SKM-1 treated with dmso at 0.1 percent for 144 hours (cell line): ENCODE results near the gene TTC28.

ENCODE experiments used
- DNase-seq: peaks from one replicate; lab custom pipeline; 2025; ENCODE audit not compliant: unreplicated experiment; lab: John Stamatoyannopoulos, UW

Gene TTC28

DNA sequence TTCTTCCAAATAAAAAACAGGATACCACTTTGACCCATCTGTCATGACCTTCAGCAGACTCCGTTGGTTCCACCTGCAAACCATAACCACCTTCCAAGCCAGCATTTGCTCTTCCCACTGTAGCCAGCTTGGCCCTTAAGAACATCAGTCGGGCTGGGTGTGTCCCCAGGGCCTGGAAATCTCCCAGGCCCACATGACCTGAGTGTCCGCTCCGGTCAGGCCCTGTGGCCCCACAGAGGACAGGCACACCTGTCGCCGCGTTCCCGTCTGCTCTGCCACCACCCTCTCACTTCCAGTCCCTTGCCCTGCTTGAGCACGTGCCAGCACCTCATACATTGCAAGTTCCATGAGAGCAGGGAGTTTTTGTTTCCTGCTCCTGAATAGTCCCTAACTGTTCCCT lies 694.9 kb downstream of the TTC28 start:
- DNase-seq: no peak

DNA sequence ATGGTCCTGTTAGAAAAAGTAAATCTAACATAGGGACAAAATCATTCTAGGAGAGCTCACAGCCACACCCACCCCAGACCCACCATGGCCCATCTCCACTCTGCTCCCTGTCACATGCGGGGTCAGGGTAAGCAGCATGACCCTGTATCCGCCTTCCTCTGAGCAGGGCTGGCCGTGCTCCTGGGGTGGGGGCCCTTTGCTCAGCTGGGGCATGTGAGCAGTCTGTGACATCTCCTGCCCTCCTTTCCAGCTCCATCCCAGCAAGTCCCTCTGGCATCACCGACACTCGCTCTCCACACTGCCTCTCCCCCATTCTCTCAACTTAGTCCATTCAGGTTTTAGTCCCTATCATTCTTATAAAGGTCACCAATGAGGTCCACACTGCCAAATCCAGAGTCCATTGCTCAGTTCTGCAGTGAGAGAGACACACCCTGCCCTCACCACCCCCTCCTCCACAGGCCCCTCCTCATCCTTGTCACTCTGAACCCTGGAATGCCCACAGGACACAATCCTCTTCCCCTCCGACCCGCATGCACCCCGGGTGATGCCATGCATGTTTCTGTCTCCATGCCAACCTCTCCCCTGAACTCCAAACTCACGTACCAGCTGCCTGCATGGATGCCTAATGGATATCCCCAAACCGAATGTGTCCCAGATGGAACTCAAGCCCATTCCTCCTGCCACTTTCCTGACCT lies 695.5 kb downstream of the TTC28 start:
- no peak for DNase-seq

DNA sequence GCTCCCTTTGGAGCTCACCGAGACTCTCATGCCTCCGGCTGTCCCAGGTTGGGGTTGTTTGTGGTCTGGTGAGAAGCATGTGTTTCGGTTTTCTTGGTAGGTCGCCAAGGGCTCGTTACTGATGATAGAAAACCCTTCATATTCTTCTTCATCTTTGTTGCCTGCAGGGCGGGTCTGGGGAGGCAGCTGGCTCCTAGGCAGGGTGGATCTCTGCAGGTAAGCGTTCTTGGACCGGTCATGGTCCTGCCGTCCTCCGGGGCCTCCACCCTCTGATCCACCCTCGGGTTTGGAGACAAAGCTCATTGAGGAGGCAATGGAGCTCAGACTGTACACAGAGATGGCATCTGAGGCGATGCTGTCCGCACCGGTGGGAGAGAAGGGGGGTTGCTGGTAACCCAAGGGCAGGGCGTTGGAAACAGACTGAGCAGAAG lies 696.3 kb downstream of the TTC28 start:
- no peak for DNase-seq

DNA sequence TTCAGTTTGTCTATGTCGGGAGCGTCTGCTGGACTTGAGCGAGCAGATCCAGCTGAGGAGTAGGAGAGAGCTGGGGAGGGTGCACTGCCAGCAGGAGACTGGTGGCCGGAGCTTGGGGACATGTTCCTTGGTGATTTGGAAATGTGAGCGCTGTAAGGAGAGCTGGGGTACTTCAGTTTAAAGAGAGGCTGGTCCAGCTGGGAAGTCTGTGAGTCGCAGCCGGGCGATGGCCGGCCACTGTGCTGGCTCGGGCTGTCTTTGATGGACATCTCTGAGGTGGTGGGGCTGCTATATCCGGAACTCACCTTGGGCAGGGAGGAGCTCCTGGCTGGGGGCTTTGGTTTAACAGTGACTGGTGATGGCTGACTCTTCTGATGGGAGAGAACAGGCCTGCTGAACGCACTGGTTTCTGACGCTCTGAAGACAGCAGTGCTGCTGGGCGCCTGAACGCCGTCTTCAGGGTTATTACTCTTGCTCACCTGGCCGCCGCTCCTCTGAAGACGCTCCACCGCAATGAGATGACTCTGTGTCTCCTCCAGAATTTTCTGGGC lies 696.9 kb downstream of the TTC28 start:
- no peak for DNase-seq

DNA sequence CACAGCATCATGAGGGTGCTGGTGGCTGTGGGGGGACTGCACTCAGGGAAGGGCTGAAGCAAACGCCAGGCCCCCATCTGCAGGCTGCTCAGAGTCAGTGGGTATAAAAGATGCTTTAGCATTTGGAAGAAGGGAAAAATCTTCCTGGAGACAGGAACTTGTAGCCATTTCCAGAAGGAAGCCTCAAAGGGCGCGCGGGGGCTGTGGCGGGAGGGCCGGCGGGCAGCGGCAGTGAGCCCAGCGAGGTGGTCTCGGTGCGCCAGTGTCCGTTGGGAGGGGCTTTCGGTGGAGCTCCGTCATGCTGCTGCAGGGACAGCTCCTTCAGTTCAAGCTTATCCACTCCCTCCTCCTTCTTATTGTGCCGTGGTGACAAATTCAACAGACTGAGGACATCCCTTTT lies 697.5 kb downstream of the TTC28 start:
- no peak for DNase-seq

DNA sequence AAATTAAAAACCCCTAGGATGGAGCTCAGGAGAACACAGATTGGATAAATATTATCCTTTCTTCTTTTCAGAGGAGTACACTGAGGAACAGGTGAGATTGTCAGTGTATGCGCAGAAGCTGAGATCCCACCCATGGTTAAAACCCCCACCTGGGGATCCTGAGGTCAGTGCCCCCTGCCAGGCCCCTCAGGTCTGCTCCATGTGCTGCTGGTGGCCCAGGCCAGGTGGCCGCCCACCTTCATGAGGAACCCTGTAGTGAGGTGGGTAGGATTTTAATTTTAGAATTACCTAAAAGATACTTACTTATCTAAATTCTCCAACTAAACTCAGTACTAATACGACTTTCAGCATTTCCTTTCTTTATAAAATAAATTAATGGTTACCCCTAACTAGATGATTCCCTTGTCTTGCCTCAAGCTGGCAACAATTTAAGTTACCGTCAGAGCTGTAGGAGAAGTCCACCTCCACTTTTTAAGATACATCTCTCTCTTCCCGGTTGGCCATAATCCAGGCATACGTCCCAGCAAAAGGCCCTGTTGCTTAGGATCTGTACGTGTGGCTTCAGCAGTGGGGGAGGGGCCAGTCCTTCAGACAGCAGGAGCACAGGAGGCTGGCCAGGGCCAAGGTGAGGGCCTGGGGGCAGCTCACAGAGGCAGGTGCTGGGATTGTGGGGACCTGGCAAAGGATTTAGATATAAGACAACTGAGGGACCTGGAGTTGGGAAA lies 699.1 kb downstream of the TTC28 start:
- DNase-seq: no peak

DNA sequence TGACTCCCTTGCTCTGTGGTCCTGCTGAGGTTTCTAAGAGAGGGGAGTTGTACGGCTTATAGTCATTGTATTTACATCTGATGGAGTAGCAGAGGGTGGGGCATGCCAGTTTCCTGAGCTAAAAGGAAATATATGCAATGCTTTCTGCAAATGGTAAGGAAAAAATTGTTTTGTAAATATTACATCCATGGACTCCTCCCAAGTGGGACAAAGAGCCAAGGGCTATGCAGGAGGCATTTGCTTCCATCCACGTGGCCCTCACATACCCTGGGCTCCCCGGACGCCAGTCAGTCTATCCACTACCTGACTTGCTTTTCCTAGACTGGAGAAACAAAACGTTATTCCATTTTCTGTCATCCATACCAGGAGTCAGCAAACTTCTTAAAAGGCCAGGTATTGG lies 700.8 kb downstream of the TTC28 start:
- no peak for DNase-seq

DNA sequence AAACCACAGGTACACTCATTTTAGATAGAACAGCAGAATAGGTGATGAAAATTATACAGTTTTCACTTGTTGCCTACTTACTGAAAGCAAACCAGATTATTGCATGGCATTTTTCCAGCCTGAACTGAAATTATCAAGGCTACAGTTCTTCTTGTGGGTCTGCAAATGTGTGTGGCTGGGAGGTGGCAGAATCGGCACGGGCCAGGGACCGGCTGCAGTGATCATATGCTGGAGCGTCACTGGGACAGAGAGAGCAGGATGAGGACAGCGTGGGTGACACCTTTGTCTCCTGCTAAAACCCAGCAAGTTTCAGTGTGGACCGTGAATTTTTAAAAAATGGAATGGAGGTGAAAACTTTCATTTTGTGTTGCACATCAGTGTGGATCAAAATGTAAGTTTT lies 701.3 kb downstream of the TTC28 start:
- no peak for DNase-seq

DNA sequence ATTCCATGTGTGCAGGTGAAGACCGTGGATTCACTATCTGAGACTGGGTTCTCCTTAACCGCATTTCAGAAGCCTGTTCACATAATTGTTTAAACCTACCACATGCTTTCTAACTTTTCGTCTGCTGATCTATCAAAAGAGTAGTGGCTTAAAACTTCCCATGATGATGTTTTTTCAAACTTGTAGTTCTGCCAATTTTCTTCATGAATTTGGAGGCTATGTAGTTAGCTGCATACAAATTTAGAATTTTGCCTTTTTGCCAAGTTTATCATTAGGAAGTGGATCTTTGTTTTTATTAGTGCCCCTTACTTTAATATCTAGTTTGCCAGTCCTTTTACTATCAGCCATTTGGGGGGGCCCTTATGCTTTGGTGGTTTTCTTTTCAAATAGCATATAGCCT lies 703.1 kb downstream of the TTC28 start:
- DNase-seq: no peak

DNA sequence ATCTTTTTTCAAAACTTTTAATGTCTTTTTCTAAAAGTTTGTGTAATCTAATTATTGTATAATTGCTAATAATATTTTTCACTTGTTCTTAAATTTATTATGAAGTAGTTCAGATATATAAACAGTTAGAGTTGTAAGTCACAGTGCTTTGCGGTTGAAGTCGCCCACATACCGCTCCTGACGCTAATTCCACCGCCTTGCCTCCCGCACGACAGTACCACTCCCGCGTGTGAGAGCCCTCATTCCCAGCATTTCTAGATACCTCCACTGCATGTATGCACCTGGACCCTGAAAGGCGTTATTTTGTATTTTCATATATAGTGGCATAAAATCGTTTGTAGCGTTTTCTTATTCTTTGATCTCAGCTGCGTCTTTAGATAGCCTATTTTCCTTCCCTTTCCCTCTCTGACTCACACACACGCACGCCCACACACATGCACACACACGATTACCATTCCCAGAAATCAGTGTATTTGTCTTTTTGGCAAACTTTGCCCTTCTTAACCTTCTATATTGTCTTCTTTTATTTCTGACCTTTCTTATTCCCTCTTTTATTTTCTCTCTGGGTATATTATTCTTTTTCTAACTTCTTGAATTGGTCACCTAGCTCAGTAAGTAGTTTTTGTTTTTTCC lies 704.1 kb downstream of the TTC28 start:
- DNase-seq: no peak

DNA sequence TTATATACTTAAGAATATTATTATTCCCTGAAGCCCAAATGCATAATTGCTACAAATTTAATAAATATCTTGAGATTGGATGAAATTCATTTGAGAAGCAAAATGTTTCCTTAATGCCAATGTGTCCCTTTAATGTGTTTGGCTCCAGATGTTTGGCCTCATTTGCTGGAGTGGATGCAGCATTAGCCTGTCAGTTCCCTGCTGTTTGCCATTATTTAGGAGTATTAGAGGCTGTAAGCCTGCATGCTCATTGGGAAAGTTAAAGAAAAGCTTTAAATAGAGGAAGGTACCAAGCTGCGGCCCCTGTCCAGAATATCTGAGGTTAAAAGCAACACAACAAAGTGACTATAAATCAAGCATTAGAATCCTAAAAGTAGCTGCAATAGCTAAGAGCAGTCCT lies 705.8 kb downstream of the TTC28 start:
- DNase-seq: no peak

DNA sequence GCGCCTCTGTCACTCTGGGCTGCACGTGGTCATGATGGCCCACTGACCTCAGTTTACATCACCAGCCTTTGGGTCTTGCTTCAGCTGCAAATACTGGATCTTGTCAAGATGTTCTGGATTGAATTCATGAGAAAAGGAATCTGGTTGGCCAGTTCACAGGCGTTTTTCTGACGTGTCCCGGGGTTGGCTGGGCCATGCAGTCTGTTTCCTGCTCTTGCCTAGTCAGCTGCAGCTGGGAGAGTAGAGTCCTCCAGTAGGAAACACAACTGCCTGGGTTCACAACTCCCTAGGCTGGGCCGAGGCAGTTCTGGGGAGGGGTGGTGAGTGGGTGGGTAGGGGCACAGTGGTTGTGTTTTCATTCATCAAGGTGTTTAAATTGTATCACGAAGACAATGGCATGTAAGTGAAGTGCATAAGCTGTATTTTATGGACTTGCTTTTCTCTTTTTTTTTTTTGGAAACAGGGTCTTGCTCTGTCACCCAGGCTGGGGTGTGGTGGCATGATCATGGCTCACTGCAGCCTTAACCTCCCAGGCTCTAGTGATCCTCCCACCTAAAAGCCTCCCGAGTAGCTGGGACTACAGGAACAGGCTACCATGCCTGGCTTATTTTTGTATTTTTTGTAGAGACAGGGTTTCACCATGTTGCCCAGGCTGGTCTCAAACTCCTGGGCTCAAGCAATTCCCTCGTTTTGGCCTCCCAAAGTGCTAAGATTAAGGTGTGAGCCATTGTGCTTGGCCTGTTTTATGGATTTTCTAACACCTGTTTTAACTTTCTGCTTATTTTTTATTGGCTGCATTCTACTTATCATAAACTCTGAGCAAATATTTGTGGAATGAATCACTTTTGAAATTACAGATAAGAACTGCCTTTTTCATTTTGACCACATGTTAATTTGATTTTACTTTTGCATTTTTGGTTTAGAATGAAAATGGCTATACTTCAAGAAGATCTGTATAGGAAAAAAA lies 706.6 kb downstream of the TTC28 start:
- DNase-seq: no peak

DNA sequence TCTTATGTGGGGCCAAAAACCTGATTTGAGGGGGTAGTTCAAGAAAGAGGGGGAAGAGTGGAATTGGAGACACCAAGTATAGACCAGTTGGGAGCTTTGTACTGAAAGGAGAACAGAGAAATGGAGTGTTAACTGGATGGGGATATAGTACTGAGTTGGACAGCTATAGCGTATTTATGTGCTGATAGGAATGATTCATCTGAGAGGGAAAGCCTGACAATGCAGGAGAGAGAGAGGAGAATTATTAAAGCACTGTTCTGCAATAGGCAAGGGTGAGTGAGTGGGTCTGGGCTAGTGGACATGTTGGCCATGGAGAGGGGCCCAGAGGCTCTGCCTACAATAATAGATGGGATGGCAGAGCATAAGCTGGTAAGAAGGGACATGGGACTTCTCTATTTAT lies 707.7 kb downstream of the TTC28 start:
- no peak for DNase-seq

DNA sequence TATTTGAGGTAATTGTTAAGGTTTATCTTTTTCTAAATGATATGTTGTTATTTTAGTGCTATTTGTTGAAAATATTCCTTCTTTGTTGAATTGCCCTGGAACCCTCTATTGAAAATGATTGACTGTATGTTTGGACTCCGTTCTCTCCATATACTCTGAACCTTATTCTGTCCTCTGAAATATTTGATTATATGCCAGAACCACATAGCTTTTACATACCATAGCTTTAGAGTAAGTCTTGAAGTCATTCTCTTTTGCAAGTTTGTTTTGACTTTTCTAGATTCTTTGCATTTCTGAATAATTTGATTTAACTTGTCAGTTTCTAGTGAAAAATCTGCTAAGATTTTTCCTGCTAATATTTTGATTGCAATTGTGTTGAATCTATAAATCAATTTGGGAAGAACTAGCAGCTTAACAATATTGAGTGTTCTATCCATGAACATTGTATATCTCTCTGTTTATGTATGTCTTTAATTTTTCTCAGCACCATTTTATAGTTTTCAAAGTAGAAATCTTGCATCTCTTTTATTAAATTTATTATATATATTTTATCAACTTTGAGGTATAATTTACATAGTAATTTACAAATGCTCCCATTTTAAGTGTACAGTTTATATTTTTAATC lies 708.9 kb downstream of the TTC28 start:
- no peak for DNase-seq

DNA sequence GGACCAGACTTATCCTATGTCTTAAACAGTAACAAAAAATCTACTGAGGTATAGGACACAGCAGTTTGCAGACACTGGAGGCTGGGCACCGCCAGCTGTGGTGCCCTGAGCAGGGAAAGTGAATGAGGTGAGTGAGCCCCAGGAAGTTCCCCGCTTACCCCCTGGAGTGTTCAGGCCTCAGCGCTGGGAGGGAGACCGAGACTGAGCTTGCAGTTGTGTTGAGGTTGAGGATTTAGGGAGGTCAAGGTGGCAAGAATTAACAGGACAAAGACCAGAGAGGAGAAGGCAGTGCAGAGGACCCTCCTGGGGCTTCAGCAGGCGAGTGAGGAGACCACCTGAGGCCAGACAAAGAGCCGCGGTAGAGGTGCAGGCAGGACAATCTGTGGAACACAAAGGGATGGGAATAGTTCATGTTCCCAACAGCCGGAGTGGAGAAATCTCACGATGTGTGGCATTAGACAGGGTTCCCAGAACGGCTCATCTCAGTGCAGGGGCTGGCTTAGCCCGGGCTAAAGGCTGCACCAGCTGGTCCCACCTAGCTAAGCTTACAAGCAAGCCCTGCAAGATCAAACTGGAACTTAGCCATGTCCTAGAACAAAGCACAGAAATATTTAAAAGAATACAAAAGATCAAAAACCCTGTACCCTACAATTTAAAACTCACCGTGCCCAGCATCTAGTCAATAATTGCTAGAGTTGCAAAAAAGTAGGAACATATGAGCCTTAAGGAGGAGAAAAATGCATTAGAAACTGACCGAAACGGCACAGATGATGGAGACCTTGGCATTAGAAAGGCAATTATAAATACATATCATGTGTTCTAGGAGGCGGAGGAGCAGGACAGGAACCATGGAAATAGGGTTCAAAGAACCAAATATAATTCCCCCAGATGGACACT lies 713.2 kb downstream of the TTC28 start:
- no peak for DNase-seq

DNA sequence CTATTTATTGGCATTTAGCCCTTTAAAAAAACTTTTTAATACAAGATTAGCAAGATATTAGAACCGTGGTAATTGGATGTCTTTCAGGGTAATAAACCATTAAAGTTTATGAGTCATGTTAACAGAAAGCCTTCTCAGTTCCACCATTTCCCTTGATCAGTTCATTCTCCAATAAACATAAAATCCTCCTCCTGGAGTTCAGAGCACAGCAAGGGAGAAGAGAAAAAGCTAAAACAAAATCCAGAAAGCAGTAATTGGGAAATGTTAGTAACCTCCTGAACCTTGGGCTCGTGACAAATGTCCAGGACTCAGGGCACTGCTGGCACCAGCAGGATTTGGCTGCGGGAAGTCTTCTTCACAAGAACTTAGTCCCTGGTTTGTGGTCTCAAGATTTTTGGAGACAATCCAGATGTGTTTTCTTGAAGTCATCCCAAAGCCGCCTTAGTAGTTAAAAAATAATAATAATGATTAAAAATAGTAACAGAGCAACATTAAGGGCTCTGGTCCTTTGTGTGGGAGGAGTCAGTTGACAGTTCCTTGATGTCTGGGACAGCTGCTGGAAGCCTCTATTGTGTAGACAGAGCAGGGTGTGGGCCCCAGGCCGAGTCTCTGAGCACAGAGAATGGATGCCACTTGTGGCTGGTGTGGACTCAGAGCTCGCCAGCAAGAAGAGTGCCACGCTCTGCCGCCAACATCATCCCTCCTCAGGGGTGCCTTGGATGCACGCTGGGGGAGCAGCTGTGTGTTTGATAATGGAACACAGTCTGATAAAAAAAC lies 717.2 kb downstream of the TTC28 start:
- DNase-seq: no peak

DNA sequence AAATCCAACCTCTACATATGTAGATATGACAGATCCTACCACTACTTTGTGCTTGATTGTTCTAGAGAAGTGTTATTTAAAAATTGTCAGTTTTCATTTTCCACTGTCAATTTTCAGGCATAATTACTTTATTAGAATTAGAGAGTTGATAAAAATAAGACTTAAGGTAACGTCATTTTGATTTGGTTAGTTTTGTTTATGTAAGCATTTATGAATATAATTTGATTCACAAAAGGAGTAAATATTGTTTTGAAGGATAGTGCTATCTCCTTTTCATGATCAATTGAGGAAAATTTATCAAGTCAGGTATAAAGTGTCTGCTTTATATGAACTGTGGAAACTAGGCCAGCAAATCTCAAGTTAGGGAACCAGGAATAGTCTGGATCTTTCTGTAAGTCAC lies 718.0 kb downstream of the TTC28 start:
- no peak for DNase-seq

DNA sequence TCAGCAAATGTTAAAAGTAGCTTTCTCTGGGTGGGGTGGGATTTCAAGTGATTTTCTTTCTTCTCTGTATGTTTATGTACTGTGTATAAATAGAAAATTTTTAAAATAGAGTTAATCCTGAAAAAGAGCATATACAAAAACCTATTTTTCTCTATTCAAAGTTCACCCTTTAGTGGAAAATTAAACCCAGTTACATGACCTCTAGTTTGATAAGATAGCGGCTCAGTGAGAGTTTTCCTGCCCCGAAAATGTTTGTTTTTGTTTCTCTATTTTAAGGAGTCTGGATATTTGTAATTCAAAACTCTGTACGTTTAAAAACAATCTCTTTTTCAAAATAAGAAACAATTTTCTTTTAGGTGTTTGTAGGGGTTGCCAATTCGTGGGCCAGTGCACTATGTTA lies 718.5 kb downstream of the TTC28 start:
- DNase-seq: no peak
